22Rv1 (cell line): ENCODE measurements around the gene CEP126.
A peak's percentile ranks its signal among the peaks of the same experiment; 100 is the strongest.

Source experiments
- H3K27ac ChIP-seq: fragments of 450-650 bp; 2 replicates; pipeline ENCODE4 v1.5.1; 2017
- CTCF ChIP-seq: fragments of 450-650 bp; IDR thresholded peaks from 2 replicates; pipeline ENCODE4 v1.5.1; 2017; ENCODE audit warnings: mild to moderate bottlenecking
- ZFX ChIP-seq: fragments of 450-650 bp; IDR thresholded peaks from 2 replicates; pipeline ENCODE4 v1.6.1; 2017; ENCODE audit warnings: antibody characterized with exemption, borderline replicate concordance

Gene CEP126

GRCh38 chr11:102001657-102002338 is 87.0 kb downstream of the CEP126 start:
- no peak overlapping the region for H3K27ac ChIP-seq
- TF ChIP-seq CTCF (no peak), ZFX (no peak)

- no peak overlapping the region for H3K27ac ChIP-seq
- TF ChIP-seq ZFX: no peak
- TF ChIP-seq CTCF: no peak
Observed at GRCh38 chr11:102004220-102004619, 89.4 kb downstream of the CEP126 start.

- TF ChIP-seq CTCF: no peak
- TF ChIP-seq ZFX: no peak
- H3K27ac ChIP-seq: no peak overlapping the region
Observed at GRCh38 chr11:102005306-102005705, 90.5 kb downstream of the CEP126 start.

- H3K27ac ChIP-seq: peak overlapping the region; percentile 66
- no peak for TF ChIP-seq CTCF
- TF ChIP-seq ZFX: no peak
Observed at GRCh38 chr11:102006835-102007566, 92.2 kb downstream of the CEP126 start.

GRCh38 chr11:102007567-102008437 is 93.0 kb downstream of the CEP126 start:
- peak overlapping the region; percentile 66 for H3K27ac ChIP-seq

More at GRCh38 chr11:102007567-102008437, 93.0 kb downstream of the CEP126 start:
- TF ChIP-seq CTCF (peak; percentile 60), ZFX (no peak)
